ENCODE results near the gene KLHL12.
"Not testable (repeated sequence)": the region's sequence is repeated elsewhere in the genome, so short reads cannot be mapped to it uniquely, and the experiment has no call there.

The KLHL12 gene

DNA sequence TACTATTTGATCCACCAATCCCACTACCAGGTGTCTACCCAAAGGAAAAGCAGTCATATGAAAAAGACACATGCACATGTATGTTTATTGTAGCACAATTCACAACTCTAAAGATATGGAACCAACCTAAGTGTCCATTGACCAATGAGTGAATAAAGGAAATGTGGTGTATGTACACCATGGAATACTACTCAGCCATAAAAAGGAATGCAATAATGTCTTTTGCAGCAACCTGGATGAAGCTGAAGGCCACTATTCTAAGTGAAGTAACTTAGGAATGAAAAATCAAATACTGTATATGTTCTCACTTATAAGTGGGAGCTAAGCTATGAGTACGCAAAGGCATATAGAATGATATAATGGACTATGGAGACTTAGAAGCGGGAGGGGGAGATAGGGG, 18.4 kb upstream of the KLHL12 start:
- no peak for DNase-seq

GRCh38 chr1:202944438-202944921, 17.4 kb upstream of the KLHL12 start:
- peak; percentile 100 for DNase-seq

DNA sequence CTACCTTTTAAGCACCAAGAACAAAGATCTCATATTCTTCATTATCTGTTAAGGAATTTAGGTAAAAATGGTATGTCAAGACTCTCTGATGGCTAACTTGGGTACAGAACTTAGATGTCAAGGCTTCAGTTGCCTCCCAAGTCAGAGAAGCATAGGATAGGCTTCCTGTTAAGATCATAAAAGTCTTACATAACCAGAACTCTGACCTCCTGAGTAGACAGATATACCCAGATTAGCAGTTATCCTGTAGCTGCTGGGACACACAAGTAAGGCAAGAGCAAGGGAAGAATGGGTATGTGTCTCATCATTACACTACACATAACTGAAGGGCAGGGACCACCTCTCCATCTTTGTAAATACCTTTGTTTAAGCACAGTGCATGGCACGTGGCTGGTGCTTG, 15.4 kb upstream of the KLHL12 start:
- no peak for DNase-seq

DNA sequence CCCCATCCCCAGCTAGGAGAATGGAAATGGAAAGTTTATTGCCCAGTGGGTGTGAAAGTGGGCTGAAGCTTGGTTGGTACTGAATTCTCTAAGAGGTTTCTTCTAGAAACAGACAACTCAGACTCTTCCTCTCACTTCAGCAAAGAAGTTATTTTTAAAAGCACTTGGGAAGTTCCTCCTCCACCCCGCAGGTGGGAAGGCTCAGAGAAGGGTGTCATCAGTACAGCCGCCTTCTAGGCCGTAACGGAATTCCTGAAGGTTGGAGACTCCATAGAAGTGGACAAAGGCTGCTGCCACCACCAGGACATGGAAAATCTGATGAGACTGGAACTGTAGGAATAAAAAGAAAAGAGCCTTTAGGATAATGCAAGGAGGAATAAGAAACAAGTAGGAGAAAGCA, 14.3 kb upstream of the KLHL12 start:
- no peak for DNase-seq

DNA sequence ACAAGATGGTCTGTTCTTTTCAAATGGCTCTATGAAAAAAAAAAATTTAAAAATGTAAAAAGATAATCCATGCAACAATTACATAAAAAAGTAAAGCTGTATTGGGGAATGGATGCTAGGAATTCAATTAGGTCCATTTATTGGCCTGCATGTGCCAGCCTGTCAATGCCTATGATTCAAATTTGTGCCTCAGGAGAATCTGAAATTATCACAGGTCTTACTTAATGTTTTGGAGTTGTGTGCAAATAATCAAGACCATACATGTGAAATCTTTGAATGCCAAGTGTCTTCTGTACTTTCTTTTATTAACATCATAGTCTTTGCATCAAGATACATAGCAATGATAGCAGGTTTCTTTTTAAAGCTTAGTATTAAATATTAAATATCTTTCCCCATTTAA, 13.5 kb upstream of the KLHL12 start:
- DNase-seq, result no peak

DNA sequence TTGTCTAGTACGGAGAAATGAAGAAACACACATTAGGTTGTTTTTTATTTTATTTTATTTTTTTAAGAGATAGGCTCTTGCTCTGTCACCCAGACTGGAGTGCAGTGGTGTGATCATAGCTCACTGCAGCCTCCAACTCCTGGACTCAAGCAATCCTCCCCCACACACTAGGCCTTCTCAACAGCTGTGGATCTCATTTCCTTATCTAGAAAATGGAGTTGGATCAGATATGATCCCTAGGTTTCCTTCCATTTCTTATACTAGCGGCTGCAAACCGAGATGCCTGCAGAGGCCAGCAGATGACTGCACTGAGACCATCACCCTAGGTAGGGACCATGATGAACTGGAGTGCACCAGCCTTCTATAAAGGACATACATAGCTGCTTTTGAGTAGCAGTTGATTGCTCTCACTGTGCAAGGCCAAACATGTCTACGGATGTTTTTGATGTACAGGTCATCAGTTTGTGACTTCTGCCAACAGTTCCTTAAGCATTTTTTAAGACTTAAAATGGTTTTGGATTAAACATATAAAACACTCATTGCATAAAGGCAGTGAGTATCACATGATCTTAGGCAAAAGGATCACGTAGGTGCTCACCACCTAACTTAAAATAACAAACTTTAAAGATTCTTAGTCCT, 11.4 kb upstream of the KLHL12 start:
- peak; percentile 21 for DNase-seq

DNA sequence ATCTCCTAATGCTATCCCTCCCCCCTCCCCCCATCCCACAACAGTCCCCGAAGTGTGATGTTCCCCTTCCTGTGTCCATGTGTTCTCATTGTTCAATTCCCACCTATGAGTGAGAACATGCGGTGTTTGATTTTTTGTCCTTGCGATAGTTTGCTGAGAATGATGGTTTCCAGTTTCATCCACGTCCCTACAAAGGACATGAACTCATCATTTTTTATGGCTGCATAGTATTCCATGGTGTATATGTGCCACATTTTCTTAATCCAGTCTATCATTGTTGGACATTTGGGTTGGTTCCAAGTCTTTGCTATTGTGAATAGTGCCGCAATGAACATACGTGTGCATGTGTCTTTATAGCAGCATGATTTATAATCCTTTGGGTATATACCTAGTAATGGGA, 9.4 kb upstream of the KLHL12 start:
- not testable (repeated sequence) for DNase-seq

- DNase-seq, result no peak
Measured at GRCh38 chr1:202935844-202936243, 8.8 kb upstream of the KLHL12 start.

DNA sequence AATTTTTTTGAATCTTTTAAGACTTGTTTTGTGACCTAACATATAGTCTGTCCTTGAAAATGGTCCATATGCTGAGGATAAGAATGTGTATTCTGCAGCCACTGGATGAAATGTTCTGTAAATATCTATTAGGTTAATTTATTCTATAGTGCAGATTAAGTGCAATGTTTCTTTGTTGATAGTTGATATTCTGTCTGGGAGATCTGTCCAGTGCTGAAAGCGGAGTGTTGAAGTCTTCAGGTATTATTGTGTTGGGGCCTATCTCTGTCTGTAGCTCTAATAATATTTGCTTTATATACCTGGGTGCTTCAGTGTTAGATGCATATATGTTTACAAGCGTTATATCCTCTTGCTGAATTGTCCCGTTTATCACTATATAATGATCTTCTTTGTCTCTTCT, 7.7 kb upstream of the KLHL12 start:
- no peak for DNase-seq

DNA sequence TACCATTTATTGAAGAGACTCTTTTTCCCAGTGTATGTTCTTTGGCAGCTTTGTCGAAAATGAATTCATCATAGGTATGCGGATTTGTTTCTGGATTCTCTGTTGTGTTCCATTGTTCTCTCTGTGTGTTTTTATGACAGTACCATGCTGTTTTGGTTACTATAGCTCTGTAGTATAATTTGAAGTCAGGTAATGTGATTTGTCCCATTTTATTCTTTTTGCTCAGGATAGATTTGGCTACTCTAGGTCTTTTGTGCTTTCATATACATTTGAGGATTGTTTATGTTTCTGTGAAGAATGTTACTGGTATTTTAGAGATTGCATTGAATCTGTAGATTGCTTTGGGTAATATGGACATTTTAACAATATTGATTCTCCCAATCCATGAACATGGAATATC, 5.4 kb upstream of the KLHL12 start:
- DNase-seq, result no peak

DNA sequence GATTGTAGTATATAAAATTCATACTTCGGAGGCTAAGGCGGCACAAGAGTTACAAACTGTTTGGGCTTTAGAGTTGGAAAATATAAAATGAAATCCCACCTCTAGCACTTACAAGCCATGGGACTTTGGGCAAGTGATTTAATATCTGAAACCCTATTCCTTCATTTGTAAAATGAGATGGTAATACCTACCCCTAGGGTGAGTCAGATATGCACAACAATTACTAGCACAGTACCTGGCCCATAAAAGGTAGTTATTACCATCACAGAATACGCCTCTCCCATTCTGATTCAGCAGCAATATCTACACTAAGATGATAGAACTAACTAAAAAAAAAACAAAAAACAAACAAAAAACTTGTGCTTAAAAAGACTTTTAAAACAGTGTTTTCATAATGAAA, 3.5 kb downstream of the KLHL12 start:
- DNase-seq, result no peak

DNA sequence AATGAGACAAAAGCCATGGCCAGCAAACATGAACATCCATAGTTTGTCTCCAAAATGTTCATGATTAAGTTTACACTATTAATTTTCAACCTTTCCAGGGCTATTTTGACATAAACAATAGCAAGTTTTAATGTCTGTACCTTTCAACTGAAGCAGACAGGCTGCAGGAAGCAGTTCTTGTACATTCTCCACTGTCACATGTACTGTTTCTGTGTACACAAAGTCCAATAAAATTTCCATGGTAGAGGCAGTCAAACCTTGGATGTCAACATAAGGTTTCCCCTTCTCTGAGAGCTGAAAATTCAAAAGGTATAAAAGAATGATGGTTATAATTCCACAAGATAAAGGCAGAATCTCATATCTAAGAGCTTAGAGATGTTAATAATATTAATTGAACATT, 7.4 kb downstream of the KLHL12 start:
- no peak for DNase-seq

- no peak for DNase-seq
Measured at GRCh38 chr1:202915146-202915545, 11.9 kb downstream of the KLHL12 start.

DNA sequence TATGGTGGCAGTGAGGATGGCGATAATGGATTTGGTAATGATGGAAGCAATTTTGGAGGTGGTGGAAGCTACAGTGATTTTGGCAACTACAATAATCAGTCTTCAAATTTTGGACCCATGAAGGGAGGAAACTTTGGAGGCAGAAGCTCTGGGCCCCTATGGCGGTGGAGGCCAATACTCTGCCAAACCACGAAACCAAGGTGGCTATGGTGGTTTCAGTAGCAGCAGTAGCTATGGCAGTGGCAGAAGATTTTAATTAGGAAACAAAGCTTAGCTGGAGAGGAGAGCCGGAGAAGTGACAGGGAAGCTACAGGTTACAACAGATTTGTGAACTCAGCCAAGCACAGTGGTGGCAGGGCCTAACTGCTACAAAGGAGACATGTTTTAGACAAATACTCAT, 14.6 kb downstream of the KLHL12 start:
- not testable (repeated sequence) for DNase-seq

DNA sequence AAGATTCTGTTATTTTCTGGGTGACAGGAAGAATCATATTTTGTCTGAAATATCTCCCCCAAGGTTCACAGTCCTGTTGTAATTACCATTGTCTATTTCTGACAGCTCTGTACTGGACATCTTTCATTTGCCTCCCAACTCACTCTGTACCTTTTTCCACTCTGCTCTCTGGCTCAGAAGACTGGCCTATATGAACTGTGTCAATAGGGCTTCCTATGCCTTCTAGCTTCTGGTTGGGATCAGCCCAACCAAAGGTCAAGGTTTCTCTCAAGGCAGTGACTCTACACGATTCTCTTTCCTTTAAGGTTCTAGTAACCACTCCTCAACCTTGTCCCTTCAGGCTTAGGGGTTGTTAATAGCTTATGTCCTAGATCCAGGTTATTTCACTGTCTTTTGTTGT, 17.5 kb downstream of the KLHL12 start:
- DNase-seq, result no peak

DNA sequence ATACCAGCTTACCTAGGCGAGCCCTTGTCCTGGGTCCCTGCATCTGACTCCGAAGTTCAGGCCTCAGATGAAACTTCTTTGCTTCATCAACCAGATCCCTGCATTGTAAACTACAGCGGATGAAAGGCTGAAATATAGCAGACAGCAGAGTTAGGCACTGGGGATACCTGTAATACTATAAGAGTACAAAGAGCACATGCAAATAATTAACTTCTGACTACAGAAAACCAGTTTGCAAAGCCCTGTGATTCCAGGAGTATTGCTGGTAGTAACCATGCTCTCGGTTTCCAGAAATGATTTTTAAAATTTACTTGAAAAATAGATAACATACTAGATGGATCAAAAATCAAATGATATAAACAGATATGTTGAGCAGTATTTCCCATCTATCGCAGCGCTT, 18.0 kb downstream of the KLHL12 start:
- no peak for DNase-seq

DNA sequence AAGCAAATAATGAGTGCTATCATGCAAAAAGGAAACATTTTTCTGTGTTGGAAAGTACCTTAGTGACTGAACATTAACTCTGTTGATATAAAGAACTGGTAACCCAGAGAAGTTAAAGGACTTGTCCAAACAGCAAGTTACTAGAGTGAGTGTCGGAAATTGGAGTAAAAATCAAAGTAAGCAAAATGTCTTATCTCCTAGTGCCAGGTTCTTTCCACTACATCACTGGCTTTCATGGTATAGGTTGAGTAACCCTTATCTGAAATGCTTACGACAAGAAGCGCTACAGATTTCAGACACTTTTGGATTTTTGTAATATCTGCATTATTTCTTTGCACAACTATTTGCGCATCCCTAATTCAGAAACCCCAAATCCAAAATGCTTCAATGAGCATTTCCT, 21.7 kb downstream of the KLHL12 start:
- no peak for DNase-seq

DNA sequence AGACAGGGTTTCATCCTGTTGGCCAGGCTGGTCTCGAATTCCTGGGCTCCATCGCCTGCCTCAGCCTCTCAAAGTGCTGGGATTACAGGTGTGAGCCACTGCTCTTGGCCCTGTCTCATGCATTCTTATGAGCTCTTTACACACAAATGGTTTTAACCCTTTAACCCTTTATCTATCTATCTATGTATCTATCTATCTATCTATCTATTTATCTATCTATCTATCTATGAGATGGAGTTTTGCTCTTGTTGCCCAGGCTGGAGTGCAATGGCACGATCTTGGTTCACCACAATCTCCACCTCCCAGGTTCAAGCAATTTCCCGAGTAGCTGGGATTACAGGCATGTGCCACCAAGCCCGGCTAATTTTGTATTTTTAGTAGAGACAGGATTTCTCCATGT, 23.2 kb downstream of the KLHL12 start:
- DNase-seq, result not testable (repeated sequence)

- DNase-seq, result no peak
Measured at GRCh38 chr1:202901555-202901954, 25.5 kb downstream of the KLHL12 start.

DNA sequence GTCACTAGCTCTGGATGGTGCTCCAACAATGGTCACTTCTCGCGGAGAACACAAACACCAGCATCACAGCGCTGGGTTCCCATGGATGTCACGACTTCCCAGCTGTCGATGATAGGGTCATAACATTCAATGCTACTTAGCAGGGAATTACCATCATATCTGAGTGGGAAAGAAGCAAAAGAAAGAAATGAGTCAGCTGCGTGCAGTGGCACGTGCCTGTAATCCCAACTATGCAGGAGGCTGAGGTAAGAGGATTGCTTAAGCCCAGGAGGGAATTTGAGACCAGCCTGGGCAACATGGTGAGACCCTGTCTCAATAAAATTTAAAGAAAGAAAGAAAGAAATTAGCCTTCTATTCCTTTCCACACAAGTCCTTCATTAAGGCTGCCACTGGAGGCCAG, 34.5 kb downstream of the KLHL12 start:
- DNase-seq, result no peak

DNA sequence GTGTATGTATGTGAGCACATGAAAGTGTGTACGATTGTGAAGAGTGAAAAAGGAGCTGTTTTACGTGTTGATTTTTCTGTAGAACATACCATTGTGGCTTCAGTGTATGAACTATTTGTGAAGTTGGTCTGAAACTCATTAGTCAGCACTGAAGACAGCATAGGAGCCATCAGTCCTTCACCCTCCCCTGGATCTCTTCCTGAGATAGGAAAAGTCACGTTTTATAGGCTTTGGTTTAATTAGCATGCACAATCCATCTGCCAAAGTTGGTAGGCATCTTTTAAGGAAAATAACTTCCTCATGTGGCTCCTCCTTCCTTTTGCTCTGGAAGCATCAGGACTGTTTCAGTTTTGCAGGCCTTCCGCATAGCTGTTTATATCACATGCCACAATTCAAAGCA, 36.6 kb downstream of the KLHL12 start:
- no peak for DNase-seq

GRCh38 chr1:202888531-202889360, 38.3 kb downstream of the KLHL12 start, which contains the start of gene RABIF:
Gene RABIF (minus strand): TSS chr1:202889149. CDS start chr1:202889098, 51 bp downstream.
- peak; percentile 99 for DNase-seq

DNA sequence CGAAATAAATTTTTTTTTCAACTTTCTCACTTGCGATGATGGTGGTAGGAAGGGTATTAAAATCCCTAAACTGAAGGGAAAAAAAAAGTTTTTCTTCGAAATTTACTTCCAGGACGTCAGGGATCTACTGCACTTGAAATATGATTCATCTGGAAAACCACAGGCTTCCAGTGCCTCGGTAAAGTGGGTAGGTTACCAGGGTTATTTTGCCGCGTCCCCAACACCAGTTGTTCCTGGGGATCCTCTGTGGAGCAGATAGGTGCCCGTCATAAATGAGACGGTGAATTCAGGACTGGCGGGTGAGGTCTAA, 38.9 kb downstream of the KLHL12 start:
- DNase-seq, result no peak

- DNase-seq, result no peak
Measured at GRCh38 chr1:202880961-202881460, 46.0 kb downstream of the KLHL12 start.

Data from hematopoietic multipotent progenitor cell treated with erythropoietin and hydrocortisone succinate and interleukin-3 and kit ligand, for 6 days (in vitro differentiated cells).